ENCODE measurements around the gene DOCK6.

The DOCK6 gene

DNA sequence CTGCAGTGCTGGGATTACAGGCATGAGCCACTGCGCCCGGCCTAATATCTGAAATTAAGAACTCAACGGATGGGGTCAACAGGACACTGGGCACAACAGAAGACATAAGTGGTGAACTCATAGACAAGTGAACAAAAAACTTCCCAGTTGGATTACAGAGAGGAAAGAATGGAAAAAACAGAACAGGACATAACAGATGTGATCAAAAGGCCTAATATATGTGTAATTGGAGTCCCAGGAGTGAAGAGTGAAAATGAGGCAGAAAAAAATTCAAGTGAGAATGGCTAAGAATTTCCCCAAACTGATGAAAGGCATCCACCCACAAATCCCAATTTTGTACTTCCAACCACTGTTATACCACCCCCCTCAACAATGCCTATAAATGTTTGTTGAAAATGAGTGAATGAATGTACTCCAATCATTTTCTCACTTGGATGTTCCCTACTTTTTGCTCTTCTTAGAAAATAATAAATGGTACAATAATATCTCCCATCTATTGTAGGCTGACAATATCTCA is 41.2 kb downstream of the DOCK6 start:
- no peak for DNase-seq

DNA sequence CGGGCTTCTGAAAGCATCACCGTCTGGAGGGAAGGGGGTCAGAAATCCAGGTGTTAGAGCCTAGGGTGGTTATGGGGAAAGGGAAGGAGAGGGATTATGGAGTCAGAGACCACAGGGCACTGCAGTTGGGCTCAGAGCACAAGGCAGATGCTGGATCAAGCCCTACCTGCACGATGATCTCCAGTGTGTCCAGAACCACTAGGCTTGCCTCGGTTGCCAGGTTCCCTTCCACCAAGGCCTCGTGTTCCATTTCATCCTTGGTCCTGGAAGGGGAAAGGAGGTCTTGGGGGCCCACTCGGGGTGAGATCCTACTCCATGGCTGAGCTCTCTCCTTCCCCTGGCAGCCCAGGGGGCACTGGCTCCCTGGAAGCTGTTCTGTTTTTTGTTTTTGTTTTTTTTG is 47.9 kb downstream of the DOCK6 start:
- DNase-seq: no peak

- DNase-seq: no peak
Observed at GRCh38 chr19:11210656-11210928, 51.7 kb downstream of the DOCK6 start.

GRCh38 chr19:11209839-11210655 is 52.3 kb downstream of the DOCK6 start:
- DNase-seq: no peak

- no peak for DNase-seq
Observed at GRCh38 chr19:11208561-11209471, 53.5 kb downstream of the DOCK6 start.

- no peak for DNase-seq
Observed at GRCh38 chr19:11205939-11206570, 56.3 kb downstream of the DOCK6 start.

- DNase-seq: no peak
Observed at GRCh38 chr19:11204943-11205349, 57.4 kb downstream of the DOCK6 start.

GRCh38 chr19:11204076-11204602 is 58.2 kb downstream of the DOCK6 start:
- DNase-seq: no peak

- DNase-seq: peak; percentile 7
Observed at GRCh38 chr19:11203194-11204075, 58.9 kb downstream of the DOCK6 start.

DNA sequence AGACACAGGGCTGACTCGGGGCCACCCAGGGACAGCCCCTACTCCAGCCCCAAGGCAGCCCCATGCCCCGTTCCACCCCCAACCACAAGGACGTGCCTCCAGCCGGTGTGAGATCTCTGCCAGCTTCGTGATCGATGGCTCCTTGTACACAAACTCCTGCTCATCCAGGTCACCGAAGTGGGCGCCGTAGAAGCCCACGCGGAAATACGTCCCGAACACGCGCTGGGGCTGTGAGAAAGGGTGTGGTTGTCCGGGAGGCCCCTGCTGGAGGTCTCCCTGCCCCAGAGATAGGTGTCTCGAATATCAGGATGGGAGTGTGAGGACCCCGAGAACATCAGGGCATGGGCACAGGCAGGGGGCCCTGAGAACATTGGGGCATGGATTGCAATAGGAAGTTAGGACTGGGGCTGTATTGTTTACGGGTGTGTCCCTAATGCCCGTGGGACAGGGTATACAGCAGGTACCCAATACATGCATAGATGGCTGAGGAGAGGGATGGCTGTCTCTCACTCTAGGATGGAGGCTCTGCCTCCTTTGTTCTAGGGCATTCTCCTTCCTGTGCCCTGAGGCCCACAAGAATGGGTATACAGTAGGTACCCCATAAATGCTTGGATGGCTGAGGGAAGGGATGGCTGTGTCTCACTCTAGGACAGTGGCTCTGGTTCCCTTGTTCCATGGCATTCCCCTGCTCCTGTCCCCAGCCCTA is 59.7 kb downstream of the DOCK6 start:
- no peak for DNase-seq

GRCh38 chr19:11201791-11202190 is 60.5 kb downstream of the DOCK6 start:
- no peak for DNase-seq

DNA sequence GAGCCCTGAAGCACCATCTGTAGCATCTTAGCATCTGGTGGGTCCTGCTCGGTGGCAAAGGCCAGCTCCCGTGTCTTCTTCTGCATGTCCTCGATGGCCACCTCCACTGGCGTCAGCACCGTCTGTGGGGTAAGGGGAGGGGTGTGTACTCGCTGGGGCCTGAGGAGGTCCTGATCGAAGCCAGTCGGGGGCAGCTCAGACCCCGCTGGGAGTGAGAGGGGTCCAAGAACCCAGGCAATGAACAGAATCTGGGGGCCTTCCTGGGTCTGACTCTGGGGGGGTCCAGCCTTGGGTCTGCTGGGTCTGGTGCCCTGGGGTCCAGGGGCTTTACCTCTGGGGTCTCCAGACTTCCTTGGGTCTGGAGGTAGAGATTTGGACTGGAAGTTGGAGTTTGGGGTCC is 61.4 kb downstream of the DOCK6 start:
- no peak for DNase-seq

DNA sequence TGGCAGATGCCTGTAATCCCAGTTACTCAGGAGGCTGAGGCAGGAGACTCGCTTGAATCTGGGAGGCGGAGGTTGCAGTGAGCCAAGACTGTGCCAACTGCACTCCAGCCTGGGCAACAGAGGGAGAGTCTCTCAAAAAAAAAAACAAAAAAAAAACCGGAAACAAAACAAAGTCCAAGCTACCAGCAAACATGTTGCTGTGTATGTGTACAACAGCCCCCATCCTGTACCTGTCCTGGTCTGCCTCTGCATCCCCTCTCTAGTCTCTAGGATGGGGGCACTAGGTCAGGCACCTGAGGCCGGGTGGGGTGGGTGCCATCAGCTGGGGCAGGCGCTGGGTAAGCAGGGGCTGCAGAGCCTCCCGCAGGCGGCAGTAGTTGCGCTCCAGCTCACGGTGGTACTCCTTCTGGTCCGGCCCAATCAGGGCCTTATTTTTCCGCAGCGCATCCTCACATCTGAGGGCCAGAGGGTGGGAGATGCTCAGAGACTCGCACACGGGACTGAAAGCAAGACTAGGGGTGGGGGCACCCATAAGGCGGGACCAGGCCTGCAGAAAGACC is 62.2 kb downstream of the DOCK6 start:
- no peak for DNase-seq

- DNase-seq: no peak
Observed at GRCh38 chr19:11199517-11199916, 62.8 kb downstream of the DOCK6 start.

GRCh38 chr19:11198769-11199424 is 63.4 kb downstream of the DOCK6 start:
- DNase-seq: no peak

- DNase-seq: no peak
Observed at GRCh38 chr19:11198175-11198534, 64.2 kb downstream of the DOCK6 start.

DNA sequence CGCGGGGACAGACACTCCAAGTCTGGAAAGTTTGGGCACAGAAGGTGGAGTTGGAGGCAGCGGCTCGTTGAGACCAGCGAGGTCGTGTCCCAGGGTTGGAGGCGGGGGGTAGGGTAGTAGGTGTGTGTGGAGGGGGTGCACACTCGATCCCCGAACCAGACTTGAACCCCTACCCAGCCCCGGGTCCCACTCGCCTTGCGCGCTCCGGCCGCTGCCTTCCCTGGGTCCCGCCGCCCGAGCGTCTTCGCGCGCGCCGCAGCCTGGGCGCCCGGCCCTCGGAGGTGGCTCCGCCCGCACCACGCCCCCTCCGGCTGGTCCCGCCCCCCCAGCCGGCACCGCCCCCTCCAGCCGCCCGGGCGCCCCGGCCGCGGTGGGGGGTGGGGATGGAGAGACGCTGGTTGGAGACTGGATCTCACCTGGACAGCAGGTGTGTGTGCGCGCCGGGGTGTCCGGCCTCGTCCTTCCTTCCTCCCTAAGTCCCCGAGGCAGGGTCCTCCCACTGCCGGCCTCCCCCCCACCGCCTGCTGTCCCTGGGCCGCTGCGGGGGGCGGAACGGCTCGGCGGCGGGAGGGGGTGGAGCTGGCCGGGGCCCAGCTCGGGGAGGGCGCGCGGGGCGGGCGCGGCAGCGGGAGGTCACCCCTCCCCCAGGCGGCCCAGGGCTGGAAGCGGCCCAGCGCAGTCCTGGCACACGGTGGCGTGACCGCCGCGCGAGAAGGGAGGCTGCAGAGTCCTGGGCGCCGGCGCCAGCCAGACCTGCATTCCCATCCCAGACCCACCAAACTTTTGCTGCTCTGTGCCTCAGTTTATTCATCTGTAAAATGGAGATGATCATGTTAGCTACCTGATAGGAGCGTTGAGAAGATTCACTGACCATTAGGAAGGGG is 64.8 kb downstream of the DOCK6 start, which contains the start of gene KANK2:
KANK2 (minus strand) TSS at position 255 of the 884 bp plus-strand sequence. CDS start 3,034 bp downstream, outside the sequence.
- DNase-seq: no peak

GRCh38 chr19:11196406-11197287 is 65.7 kb downstream of the DOCK6 start:
- DNase-seq: no peak
